GM04504 (cell line): Measurements from ENCODE around the gene SPG7.
"Not testable (repeated sequence)": the region's sequence is repeated elsewhere in the genome, so short reads cannot be mapped to it uniquely, and the experiment has no call there.

Source experiments
- DNase-seq: peaks from one replicate; pipeline ENCODE4 v3.0.0-alpha.2; 2012; ENCODE audit warnings: low read depth

Gene SPG7

DNA sequence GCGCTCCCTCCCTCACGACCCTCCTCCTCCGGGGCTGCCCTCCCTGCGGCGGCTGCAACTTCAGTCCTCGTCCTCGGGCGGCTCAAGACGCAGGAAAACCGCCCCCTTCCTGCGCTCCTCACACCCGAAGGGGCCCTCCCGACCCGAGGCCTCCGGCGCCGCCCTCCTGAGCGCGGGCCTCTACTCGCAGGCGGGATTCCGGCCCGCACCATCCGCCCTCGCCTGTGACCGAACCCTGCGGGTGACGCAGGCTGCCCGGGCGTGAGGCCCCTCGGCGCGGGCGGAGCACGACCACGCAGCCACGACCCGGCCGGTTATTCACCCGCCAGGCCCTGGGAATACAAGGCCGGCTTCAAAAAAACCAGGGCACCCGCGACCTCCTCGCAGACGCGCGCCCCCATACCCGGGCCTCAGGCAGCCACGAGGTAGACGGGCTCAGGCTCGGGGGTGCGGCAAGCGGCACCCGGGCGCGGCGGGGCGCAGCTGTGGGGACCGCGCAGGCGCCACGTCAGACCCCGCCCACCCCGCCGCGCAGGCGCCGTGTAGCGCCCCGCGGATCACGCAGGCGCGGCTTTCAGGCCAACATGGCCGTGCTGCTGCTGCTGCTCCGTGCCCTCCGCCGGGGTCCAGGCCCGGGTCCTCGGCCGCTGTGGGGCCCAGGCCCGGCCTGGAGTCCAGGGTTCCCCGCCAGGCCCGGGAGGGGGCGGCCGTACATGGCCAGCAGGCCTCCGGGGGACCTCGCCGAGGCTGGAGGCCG is at the start of gene SPG7:
TSS of gene SPG7 (plus strand) at position 570 of the 757 bp plus-strand sequence. CDS start at position 585, 15 bp downstream.
- peak; percentile 68 for DNase-seq

DNA sequence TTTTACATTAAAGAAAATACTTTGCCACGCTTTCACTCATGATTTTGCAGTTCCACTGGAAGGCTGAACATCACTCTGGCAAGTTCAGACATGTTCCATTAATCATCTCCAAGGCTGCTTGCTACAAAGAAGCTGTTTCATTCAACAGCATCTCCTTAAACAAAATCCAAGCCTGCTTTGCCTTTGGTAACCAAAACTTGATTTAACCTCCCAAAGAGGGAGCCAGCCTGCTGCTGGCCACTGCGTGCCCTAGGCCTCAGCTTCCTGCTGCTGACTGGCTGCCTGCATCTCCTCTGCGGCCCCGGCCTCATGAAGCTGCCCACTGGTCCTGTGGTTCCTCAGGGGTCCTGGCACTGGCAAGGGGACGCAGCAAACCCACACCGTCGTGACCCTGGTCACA is 49.7 kb upstream of the SPG7 start:
- no peak for DNase-seq

DNA sequence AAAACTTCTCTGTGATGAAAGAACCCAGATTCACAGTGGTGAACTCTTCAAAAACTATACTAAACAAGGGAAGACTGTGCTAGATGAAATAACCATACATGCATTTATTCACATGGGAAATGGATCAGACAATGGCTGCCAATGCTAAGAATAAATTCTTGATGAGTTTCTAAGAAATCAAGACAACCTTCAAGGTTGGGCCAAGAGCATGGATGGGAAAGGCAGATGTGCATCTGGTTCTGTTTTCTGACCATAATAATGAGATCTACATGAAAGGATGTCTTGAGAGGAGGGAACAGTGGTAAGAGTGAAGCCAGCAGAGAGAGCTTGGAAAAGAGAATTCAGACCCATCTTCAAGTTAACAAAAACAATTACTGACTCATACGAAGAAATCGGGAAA is 49.2 kb upstream of the SPG7 start:
- DNase-seq = no peak

GRCh38 chr16:89460556-89460955 is 47.6 kb upstream of the SPG7 start:
- no peak for DNase-seq

DNA sequence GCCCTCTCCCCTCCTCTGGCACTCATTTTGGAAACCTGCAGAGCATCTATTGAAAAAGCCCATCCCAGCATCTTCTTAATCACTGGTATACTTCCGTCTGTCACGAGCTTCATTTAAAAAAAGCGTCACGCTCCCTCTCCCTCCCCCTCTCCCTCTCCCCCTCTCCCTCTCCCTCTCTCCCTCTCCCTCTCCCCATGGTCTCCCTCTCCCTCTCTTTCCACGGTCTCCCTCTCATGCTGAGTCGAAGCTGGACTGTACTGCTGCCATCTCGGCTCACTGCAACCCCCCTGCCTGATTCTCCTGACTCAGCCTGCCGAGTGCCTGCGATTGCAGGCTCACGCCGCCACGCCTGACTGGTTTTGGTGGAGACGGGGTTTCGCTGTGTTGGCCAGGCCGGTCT is 46.3 kb upstream of the SPG7 start:
- DNase-seq = not testable (repeated sequence)

DNA sequence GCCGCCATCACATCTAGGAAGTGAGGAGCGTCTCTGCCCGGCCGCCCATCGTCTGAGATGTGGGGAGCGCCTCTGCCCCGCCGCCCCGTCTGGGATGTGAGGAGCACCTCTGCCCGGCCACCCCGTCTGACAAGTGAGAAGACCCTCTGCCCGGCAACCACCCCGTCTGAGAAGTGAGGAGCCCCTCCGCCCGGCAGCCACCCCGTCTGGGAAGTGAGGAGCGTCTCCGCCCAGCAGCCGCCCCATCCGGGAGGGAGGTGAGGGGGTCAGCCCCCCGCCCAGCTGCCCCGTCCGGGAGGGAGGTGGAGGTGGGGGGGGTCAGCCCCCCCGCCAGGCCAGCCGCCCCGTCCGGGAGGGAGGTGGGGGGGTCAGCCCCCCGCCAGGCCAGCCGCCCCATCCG is 45.6 kb upstream of the SPG7 start:
- DNase-seq = not testable (repeated sequence)

DNA sequence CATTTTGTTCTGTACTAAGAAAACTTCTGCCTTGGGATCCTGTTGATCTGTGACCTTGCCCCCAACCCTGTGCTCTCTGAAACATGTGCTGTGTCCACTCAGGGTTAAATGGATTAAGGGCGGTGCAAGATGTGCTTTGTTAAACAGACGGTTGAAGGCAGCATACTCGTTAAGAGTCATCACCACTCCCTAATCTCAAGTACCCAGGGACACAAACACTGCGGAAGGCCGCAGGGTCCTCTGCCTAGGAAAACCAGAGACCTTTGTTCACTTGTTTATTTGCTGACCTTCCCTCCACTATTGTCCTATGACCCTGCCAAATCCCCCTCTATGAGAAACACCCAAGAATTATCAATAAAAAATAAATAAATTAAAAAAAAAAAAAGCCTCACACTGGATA is 44.9 kb upstream of the SPG7 start:
- not testable (repeated sequence) for DNase-seq

DNA sequence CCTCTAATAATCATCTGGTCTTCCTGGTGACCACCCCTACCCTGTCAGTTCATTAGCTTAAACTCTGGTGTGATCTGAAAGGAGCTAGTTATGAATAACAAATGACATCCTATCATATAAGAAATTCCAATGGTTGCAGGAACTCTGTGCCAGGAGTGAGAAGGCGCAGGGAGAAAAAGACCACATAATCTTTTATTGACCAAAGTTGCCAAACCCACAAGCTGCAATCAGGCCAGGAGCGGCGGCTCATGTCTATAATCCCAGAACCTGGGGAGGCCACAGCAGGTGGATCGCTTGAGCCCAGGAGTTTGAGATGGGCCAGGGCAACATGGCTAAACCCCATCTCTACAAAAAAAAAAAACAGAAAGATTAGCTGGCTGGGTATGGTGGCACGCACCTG is 41.3 kb upstream of the SPG7 start:
- no peak for DNase-seq

- no peak for DNase-seq
Observed at GRCh38 chr16:89467382-89467781, 40.8 kb upstream of the SPG7 start.

- DNase-seq = no peak
Observed at GRCh38 chr16:89472711-89473075, 35.5 kb upstream of the SPG7 start.

DNA sequence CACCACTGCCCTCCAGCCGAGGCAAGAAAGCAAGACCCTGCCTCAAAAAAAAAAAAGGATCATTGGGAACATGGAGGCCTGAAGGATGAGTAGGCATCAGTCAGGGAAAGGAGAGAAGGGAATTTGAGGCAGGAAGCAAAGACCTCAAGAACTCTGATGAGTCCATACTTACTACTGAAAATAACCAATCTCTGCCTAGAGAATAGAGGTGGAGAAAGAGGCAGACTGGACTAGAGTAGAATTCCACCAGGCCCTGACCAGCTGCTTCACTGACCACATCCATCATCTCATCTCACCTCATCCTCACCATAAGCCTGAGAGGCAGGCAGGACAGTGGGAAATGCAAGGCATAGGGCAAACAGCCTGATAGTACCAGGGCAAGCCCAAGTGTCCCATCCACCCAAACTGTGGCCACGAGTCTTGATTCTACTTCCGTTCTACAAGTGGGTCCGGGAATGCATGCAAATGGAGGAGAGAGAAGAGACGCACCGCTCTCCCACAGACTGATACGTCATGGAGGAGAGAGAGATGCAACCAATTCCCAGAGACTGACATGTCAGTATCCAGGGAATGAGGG is 35.0 kb upstream of the SPG7 start:
- no peak for DNase-seq

- no peak for DNase-seq
Observed at GRCh38 chr16:89473791-89474414, 34.3 kb upstream of the SPG7 start.

GRCh38 chr16:89475144-89475543 is 33.1 kb upstream of the SPG7 start:
- DNase-seq = no peak

GRCh38 chr16:89476379-89476778 is 31.8 kb upstream of the SPG7 start:
- no peak for DNase-seq

- DNase-seq = no peak
Observed at GRCh38 chr16:89476811-89477261, 31.4 kb upstream of the SPG7 start.

DNA sequence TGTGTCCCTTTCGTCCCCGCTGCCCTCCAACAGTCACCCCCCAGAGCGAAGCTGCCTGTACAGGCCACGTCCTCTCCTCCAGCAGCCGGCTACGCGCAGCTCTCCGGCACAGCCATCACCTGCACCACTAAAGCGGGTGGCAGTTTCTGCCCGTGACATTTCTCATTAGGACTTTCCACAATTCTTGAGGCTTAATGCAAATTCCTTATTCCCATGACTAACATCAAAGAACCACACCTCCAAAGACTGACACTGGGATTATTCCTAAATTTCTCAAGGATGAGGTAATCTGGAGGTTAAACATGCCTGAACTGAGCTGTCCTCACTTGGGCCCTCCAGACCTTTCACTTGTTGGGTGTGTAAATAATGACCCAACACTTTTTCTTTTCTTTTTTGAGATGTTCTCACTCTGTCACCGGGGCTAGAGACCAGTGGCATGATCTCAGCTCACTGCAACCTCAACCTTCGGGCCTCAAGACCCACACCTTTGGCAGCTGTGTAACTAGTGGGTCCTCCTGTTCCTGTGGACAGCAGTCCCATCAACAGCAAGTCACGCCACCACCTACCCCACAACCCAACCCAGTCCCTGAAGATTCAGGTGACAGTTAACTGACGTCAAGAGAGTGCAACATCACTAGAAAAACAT is 29.5 kb upstream of the SPG7 start:
- DNase-seq = no peak

GRCh38 chr16:89481356-89481955 is 26.7 kb upstream of the SPG7 start:
- no peak for DNase-seq

DNA sequence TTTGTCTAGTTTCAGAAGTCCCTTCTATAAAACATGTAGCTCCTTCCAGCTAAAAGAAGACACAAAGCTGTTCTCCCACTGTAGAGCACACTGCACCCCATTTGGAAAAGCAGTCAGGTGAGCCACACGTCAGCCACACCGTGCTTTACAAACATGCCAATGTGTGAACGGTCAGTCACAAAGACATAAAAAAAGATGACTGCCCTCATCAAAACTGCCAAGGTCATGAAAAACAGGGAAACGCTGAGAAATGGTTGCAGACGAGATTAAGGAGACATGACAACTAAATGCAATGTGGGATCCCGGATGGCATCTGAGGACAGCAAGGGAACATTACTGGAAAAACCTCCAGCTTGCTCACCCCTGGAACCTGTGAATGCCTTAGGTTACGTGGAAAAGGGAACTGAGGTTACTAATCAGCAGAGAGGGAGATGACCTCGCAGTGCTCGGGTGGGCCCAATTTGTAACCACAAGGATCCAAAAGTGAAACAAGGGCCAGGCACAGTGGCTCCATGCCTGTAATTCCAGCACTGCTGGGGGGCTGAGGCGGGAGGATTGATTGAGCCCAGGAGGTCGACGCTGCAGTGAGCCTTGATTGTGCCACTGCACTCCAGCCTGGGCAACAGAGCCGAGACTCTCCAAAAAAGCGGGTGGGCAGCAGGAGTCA is 25.9 kb upstream of the SPG7 start:
- no peak for DNase-seq

DNA sequence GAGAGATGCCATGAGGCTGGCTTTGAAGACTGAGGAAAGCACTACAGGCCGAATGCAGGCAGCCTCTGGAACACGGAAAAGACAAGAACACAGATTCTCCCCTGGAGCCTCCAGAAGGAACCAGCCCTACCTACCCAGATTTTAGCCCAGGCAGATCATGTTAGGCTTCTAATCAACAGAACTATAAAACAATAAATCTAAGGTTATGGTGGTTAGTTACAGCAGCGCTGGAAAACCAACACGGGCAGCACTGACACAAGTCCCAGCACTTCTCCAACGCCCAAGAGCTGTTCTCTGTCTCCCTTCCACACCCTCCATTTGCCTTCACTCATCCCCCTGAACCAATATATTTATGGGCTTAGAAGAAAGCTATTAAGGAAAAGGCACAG is 25.4 kb upstream of the SPG7 start:
- DNase-seq = no peak

DNA sequence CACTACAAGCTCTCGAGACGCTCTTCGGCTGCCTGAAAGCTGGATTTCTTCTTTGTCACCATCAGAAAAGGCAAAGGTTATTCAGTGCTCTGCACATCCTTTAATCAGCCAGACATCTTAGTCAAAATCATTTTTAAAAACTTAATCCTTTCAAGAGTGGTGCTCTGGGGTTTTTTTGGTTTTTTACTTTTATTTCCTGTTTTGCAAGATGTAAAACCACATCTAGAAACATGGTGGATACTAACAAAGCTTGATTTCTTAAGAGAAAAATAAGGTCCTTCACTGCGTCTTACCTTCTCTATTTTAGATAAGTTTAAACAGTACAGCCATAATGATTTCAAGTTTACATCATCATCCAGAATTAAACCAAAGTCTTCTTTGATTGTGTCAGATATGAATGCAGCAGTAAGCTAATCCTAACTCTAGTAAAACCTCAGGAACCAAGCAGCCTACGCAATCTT is 24.1 kb upstream of the SPG7 start:
- DNase-seq = no peak

DNA sequence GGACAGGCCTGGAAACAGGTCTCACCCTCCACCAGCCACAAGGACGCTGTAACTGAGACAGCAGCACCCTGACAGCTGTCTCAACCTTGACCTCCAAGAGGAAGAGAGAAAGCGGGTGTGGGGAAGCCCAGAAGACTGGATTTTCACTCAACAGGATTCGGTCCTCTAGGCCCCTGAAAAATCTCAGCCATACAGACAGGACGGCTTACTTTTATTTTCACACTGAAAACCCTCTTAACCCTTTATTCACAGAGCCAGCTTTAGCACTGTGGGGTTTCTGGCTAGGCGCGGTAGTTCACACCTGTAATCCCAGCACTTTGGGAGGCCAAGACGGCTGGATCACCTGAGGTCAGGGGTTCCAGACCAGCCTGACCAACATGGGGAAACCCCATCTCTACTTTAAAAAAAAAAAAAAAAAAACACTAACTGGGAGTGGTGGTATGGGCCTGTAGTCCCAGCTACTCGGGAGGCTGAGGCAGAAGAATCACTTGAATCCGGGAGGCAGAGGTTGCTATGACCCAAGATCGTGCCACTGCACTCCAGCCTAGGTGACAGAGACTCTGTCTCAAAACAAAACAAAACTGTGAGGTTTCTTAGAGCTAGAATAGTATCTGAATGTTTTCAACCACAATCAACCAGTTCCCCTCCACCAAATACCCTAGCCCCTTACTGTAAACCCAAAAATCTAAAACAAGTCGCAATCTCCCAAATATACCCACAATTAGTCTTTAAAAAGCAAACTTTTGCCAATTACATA is 23.1 kb upstream of the SPG7 start:
- DNase-seq = no peak
